H1 (cell line): ENCODE measurements around the gene GUCY1A2. TPM values are rescaled to one million over a fixed set of nuclear protein-coding genes. Genes with fewer than 3 reads are reported as not detected.
A peak's percentile ranks its signal among the peaks of the same experiment; 100 is the strongest.

Source experiments
- CTCF ChIA-PET: fragments of 300-600 bp; sonication (Branson Sonifier 250); formaldehyde crosslinking; loops from one replicate; lab custom pipeline; 2021; ENCODE audit not compliant: partially characterized antibody; lab: Charles Lee
- POLR2A ChIA-PET: fragments of 300-600 bp; sonication (Branson Sonifier 250); formaldehyde crosslinking; loops from one replicate; lab custom pipeline; 2021; ENCODE audit warnings: inconsistent platforms; ENCODE audit not compliant: partially characterized antibody; lab: Charles Lee
- DNase-seq, 2 experiments: peaks; one replicate each; pipeline versions ENCODE4 v3.0.0 to v3.0.0-alpha.2; 2010 to 2022; ENCODE audit warnings: low spot score in 2 of 2, low read depth in 1 of 2, mixed read lengths in 1 of 2
- FAIRE-seq: peaks from 2 replicates; lab custom pipeline; 2011; peaks lifted over from hg19 to GRCh38; lab: Jason Lieb, UNC
- H2AFZ ChIP-seq: 2 replicates; pipeline ENCODE4 v1.8.1; 2012; ENCODE audit warnings: low read length, inconsistent platforms
- H2AK5ac ChIP-seq: 2 replicates; pipeline ENCODE4 v1.6.1; 2013; ENCODE audit warnings: low read depth, low read length
- H2BK120ac ChIP-seq: replicated peaks from 2 replicates; pipeline ENCODE3; 2013; ENCODE audit warnings: low read depth, low read length, inconsistent platforms
- H2BK12ac ChIP-seq: 2 replicates; pipeline ENCODE4 v1.6.1; 2013; ENCODE audit warnings: low read depth, low read length
- H2BK15ac ChIP-seq: 2 replicates; pipeline ENCODE4 v1.6.1; 2013; ENCODE audit warnings: low read length
- H2BK20ac ChIP-seq: 2 replicates; pipeline ENCODE4 v1.6.1; 2013; ENCODE audit warnings: low read length
- H2BK5ac ChIP-seq: 2 replicates; pipeline ENCODE4 v1.6.1; 2013; ENCODE audit warnings: low read depth, low read length
- H3K14ac ChIP-seq: 2 replicates; pipeline ENCODE4 v1.6.1; 2013; ENCODE audit warnings: inconsistent platforms; ENCODE audit not compliant: insufficient read length
- H3K18ac ChIP-seq: 2 replicates; pipeline ENCODE4 v1.6.1; 2013; ENCODE audit warnings: low read length; ENCODE audit errors: extremely low read depth
- H3K23ac ChIP-seq: 2 replicates; pipeline ENCODE4 v1.6.1; 2013; ENCODE audit warnings: inconsistent platforms; ENCODE audit not compliant: insufficient read length
- H3K23me2 ChIP-seq: 2 replicates; pipeline ENCODE4 v1.6.1; 2013; ENCODE audit warnings: low read depth, low read length
- H3K27ac ChIP-seq: 2 replicates; pipeline ENCODE4 v1.6.1; 2011; ENCODE audit warnings: low read depth, low read length, inconsistent platforms
- H3K27me3 ChIP-seq, 4 experiments: replicated peaks in 1 of 4; 1 replicate in 1 of 4; 2 replicates in 3 of 4; pipeline versions ENCODE4 v1.6.1 to v1.8.1; 2011 to 2013; ENCODE audit warnings: low read length in 3 of 4, mild to moderate bottlenecking in 3 of 4, inconsistent platforms in 2 of 4, mixed read lengths in 2 of 4, moderate library complexity in 1 of 4; ENCODE audit not compliant: control insufficient read depth in 3 of 4, insufficient read depth in 3 of 4; ENCODE audit errors: extremely low read depth in 1 of 4
- H3K36me3 ChIP-seq, 4 experiments: 2 replicates each; pipeline versions ENCODE4 v1.6.1 to v1.8.1; 2011 to 2013; ENCODE audit warnings: mild to moderate bottlenecking in 4 of 4, low read length in 3 of 4, moderate library complexity in 2 of 4, control low read depth in 1 of 4, inconsistent platforms in 1 of 4; ENCODE audit not compliant: insufficient read depth in 4 of 4, control insufficient read depth in 2 of 4
- H3K4ac ChIP-seq: replicated peaks from 2 replicates; pipeline ENCODE3; 2013; ENCODE audit warnings: low read length, low read depth, mixed read lengths, inconsistent platforms; ENCODE audit not compliant: insufficient read length
- H3K4me1 ChIP-seq, 4 experiments: replicated peaks in 1 of 4; 1 replicate in 1 of 4; 2 replicates in 3 of 4; pipeline versions ENCODE4 v1.6.1 to v1.8.1; 2011 to 2013; ENCODE audit warnings: low read length in 3 of 4, inconsistent platforms in 2 of 4, mixed read lengths in 1 of 4; ENCODE audit not compliant: insufficient read depth in 4 of 4, control insufficient read depth in 3 of 4
- H3K4me2 ChIP-seq, 2 experiments: 2 replicates each; pipeline versions ENCODE4 v1.6.1 to v1.8.1; 2011 to 2013; ENCODE audit warnings: low read depth in 2 of 2, low read length in 2 of 2, control low read depth in 1 of 2, inconsistent platforms in 1 of 2, mild to moderate bottlenecking in 1 of 2; ENCODE audit not compliant: insufficient read depth in 1 of 2
- H3K4me3 ChIP-seq, 4 experiments: fragments of 200-600, 300-600 bp in 1 of 4; sonication (generic), shearing (Covaris generic), sonication (Bioruptor Twin) in 1 of 4; 2 replicates each; pipeline versions ENCODE4 v1.5.1 to v1.8.1; 2011 to 2016; ENCODE audit warnings: low read length in 4 of 4, low read depth in 3 of 4, control low read depth in 2 of 4, inconsistent platforms in 2 of 4, mild to moderate bottlenecking in 2 of 4, mixed read lengths in 1 of 4, moderate library complexity in 1 of 4; ENCODE audit not compliant: insufficient read depth in 2 of 4; ENCODE audit errors: extremely low read depth in 1 of 4
- H3K56ac ChIP-seq: replicated peaks from 2 replicates; pipeline ENCODE3; 2013; ENCODE audit warnings: low read depth, mild to moderate bottlenecking, mixed read lengths, low read length, inconsistent platforms; ENCODE audit not compliant: insufficient read length
- H3K79me1 ChIP-seq: 2 replicates; pipeline ENCODE4 v1.6.1; 2013; ENCODE audit warnings: low read depth, low read length, control low read depth
- H3K79me2 ChIP-seq, 2 experiments: 2 replicates each; pipeline versions ENCODE4 v1.6.1 to v1.8.1; 2012 to 2013; ENCODE audit warnings: low read length in 2 of 2, mild to moderate bottlenecking in 2 of 2, inconsistent platforms in 1 of 2; ENCODE audit not compliant: insufficient read depth in 2 of 2, control insufficient read depth in 1 of 2
- H3K9ac ChIP-seq, 4 experiments: replicated peaks in 1 of 4; 1 replicate in 1 of 4; 2 replicates in 3 of 4; pipeline versions ENCODE4 v1.6.1 to v1.8.1; 2011 to 2013; ENCODE audit warnings: low read depth in 3 of 4, low read length in 3 of 4, control low read depth in 2 of 4, mild to moderate bottlenecking in 2 of 4, moderate library complexity in 2 of 4, inconsistent platforms in 1 of 4; ENCODE audit errors: extremely low read depth in 1 of 4
- H3K9me3 ChIP-seq, 2 experiments: 2 replicates each; pipeline versions ENCODE4 v1.6.1 to v1.8.1; 2012 to 2013; ENCODE audit warnings: mild to moderate bottlenecking in 2 of 2, moderate library complexity in 2 of 2, control low read depth in 1 of 2, inconsistent platforms in 1 of 2, low read depth in 1 of 2, low read length in 1 of 2, mixed read lengths in 1 of 2; ENCODE audit not compliant: insufficient read depth in 2 of 2
- H4K20me1 ChIP-seq, 2 experiments: replicated peaks in 1 of 2; 2 replicates each; pipeline versions ENCODE3 to v1.8.1; 2011 to 2013; ENCODE audit warnings: inconsistent platforms in 2 of 2, low read length in 2 of 2, mild to moderate bottlenecking in 1 of 2; ENCODE audit not compliant: insufficient read depth in 2 of 2, control insufficient read depth in 1 of 2
- H4K5ac ChIP-seq: 2 replicates; pipeline ENCODE4 v1.6.1; 2013; ENCODE audit warnings: low read length, low read depth, mixed read lengths, inconsistent platforms; ENCODE audit not compliant: insufficient read length
- H4K8ac ChIP-seq: 2 replicates; pipeline ENCODE4 v1.8.0; 2013; ENCODE audit warnings: mild to moderate bottlenecking, moderate library complexity, low read length, inconsistent platforms; ENCODE audit not compliant: insufficient read depth; ENCODE audit errors: extremely low read depth
- H4K91ac ChIP-seq: replicated peaks from 2 replicates; pipeline ENCODE3; 2013; ENCODE audit warnings: low read length, mixed read lengths, inconsistent platforms; ENCODE audit not compliant: insufficient read length
- BCL11A ChIP-seq, 2 experiments: IDR thresholded peaks; one replicate each; pipeline ENCODE4 v1.6.1; 2011; ENCODE audit warnings: low read depth in 2 of 2, low read length in 2 of 2, mild to moderate bottlenecking in 2 of 2
- GABPA ChIP-seq: IDR thresholded peaks from 2 replicates; pipeline ENCODE4 v1.6.1; 2011; ENCODE audit warnings: mild to moderate bottlenecking, low read length, moderate library complexity, borderline replicate concordance; ENCODE audit not compliant: insufficient read depth
- GTF2F1 ChIP-seq: IDR thresholded peaks from 2 replicates; pipeline ENCODE4 v1.6.1; 2012; ENCODE audit warnings: low read depth, low read length, improper control_type of control experiment, borderline replicate concordance
- KDM1A ChIP-seq: fragments of 200-600, 300-600 bp; sonication (generic); IDR thresholded peaks from 2 replicates; pipeline ENCODE4 v1.7.1; 2016; ENCODE audit warnings: mild to moderate bottlenecking, low read length, borderline replicate concordance
- KDM4A ChIP-seq: IDR thresholded peaks from one replicate; pipeline ENCODE4 v1.7.1; 2012; ENCODE audit warnings: low read depth, mild to moderate bottlenecking, moderate library complexity, low read length, inconsistent platforms; ENCODE audit not compliant: severe bottlenecking
- RAD21 ChIP-seq, 2 experiments: IDR thresholded peaks in 1 of 2; conservative IDR thresholded peaks in 1 of 2; 2 replicates each; pipeline ENCODE4 v1.6.1; 2011; ENCODE audit warnings: low read depth in 2 of 2, low read length in 2 of 2, improper control_type of control experiment in 1 of 2, inconsistent platforms in 1 of 2, mild to moderate bottlenecking in 1 of 2, moderate library complexity in 1 of 2
- SAP30 ChIP-seq: fragments of 300-600 bp; sonication (generic); IDR thresholded peaks from 2 replicates; pipeline ENCODE4 v1.7.1; 2012; ENCODE audit warnings: low read length, moderate library complexity, mild to moderate bottlenecking, inconsistent platforms; ENCODE audit not compliant: insufficient read depth, insufficient replicate concordance
- WGBS, 2 experiments: shearing (Covaris generic) in 1 of 2; methylation state at CpG; one replicate each; pipeline versions ENCODE4 v1.1.6 to v1.1.7; 2013 to 2015; ENCODE audit warnings: low lambda C conversion rate in 2 of 2, mixed read lengths in 2 of 2, inconsistent platforms in 1 of 2, low coverage in 1 of 2, missing lambda C conversion rate in 1 of 2; ENCODE audit not compliant: insufficient replicate concordance in 2 of 2, insufficient coverage in 1 of 2, insufficient read length in 1 of 2; ENCODE audit errors: extremely low coverage in 1 of 2, missing lambda C conversion rate in 1 of 2; 5-methylcytosine and 5-hydroxymethylcytosine counted together
- polyA plus RNA-seq, 7 experiments: library from polyadenylated mRNA; depleted of rRNA in 3 of 7; stranded (reverse) in 5 of 7; unstranded in 2 of 7; fragments of >200 nt in 5 of 7; fragments of 200-250 nt in 2 of 7; gene quantifications; 1 replicate in 5 of 7; 2 replicates in 1 of 7; 4 replicates in 1 of 7; pipeline versions ENCODE4 v1.2.1 to v1.2.3, GENCODE V29; 2011 to 2013; ENCODE audit warnings: missing spikeins in 2 of 7, mixed read lengths in 2 of 7
- total RNA-seq: library from RNA; stranded (reverse); fragmentation: NEBNext Ultra II Directional; extraction: Animal tissue kit (Norgen Biotek cat#: 25700); gene quantifications from 2 replicates; pipeline ENCODE4 v1.2.1, GENCODE V29; 2021
- TF ChIP-seq, protein P1 (sequence below), 3 experiments: IDR thresholded peaks; 1 replicate in 2 of 3; 2 replicates in 1 of 3; pipeline versions ENCODE4 v1.5.1 to v1.6.1; 2011; ENCODE audit warnings: low read length in 3 of 3, mild to moderate bottlenecking in 3 of 3, inconsistent platforms in 2 of 3, low read depth in 1 of 3, moderate library complexity in 1 of 3; ENCODE audit not compliant: insufficient read depth in 1 of 3; ENCODE audit errors: control extremely low read depth in 1 of 3
- TF ChIP-seq, protein P2 (sequence below): IDR thresholded peaks from 2 replicates; pipeline ENCODE4 v1.6.1; 2012; ENCODE audit warnings: inconsistent platforms

Gene GUCY1A2
- total and polyA plus RNA-seq, 2 of the 8 experiments (the other 6 are each of a cell fraction or from before 2014, with no cell fraction given), result 0.11 to 1.9 TPM

DNA sequence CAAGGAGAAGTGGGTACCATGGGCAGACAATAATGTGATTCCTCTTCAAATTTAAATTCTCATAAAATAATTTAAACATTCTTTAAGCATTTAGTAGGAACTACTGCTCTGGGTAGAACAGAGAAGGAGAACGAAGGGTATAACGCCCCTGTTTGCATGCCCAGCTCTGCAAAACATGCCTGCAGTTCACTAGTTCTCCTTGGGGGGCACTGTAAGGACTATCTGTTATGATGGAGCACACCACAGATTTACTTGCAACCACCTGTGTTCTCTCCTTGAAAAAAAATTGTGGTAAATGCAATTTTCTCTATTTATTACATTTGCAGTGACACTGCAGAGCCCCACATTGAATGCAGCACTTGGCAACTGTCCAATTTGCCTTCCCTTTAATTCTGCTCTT is 100.3 kb downstream of the GUCY1A2 start:
- Histone ChIP-seq H3K36me3 (no peaks in the 10 kb centered on the region), H3K4ac (no peak overlapping the region), H4K5ac (no peak overlapping the region), H2BK20ac (no peak overlapping the region), H3K27me3 (no peaks in the 10 kb centered on the region), H2BK15ac (no peak overlapping the region), H3K14ac (no peak overlapping the region), H4K91ac (no peak overlapping the region), H2AFZ (no peak overlapping the region), H3K56ac (no peak overlapping the region), H3K18ac (no peak overlapping the region), H3K4me3 (no peak overlapping the region), H3K79me1 (no peaks in the 10 kb centered on the region), H3K9me3 (0 out of 4 replicates have a peak, but pooled peaks cover 0 to 3% of the 10 kb centered on the region in 2 experiments), H2BK5ac (no peak overlapping the region), H3K23ac (no peak overlapping the region), H4K20me1 (no peaks in the 10 kb centered on the region), H4K8ac (no peak overlapping the region), H3K4me1 (no peaks in the 10 kb centered on the region), H3K79me2 (no peaks in the 10 kb centered on the region), H3K4me2 (no peak overlapping the region), H3K23me2 (no peaks in the 10 kb centered on the region), H3K9ac (no peak overlapping the region), H2BK120ac (no peak overlapping the region), H2BK12ac (no peak overlapping the region), H2AK5ac (no peak overlapping the region), H3K27ac (no peak overlapping the region)
- FAIRE-seq, result peak; percentile 28
- CTCF ChIA-PET, result interaction anchor here (0.6 to 1.8 kb wide), 11 partner anchors 11 to 1098 kb away, joined by 3 to 6 read pairs (median 3); no protein-coding TSS in a partner anchor
- WGBS, 2 experiments, result 87% methylated on average over 2 of the region's 2 CpGs; no CpG with 5 or more reads in 1 of the 2 experiments
- POLR2A ChIA-PET, result no interaction called here
- no peak for TF ChIP-seq SAP30
- TF ChIP-seq KDM1A, result no peak
- TF ChIP-seq GABPA, result no peak
- TF ChIP-seq BCL11A (IDR thresholded peaks at IDR 0.05; ENCODE audit: low read depth in 2 of 2, low read length in 2 of 2), result no peak
- TF ChIP-seq, protein P1, sequence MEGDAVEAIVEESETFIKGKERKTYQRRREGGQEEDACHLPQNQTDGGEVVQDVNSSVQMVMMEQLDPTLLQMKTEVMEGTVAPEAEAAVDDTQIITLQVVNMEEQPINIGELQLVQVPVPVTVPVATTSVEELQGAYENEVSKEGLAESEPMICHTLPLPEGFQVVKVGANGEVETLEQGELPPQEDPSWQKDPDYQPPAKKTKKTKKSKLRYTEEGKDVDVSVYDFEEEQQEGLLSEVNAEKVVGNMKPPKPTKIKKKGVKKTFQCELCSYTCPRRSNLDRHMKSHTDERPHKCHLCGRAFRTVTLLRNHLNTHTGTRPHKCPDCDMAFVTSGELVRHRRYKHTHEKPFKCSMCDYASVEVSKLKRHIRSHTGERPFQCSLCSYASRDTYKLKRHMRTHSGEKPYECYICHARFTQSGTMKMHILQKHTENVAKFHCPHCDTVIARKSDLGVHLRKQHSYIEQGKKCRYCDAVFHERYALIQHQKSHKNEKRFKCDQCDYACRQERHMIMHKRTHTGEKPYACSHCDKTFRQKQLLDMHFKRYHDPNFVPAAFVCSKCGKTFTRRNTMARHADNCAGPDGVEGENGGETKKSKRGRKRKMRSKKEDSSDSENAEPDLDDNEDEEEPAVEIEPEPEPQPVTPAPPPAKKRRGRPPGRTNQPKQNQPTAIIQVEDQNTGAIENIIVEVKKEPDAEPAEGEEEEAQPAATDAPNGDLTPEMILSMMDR (IDR thresholded peaks at IDR 0.05; ENCODE audit: control extremely low read depth in 1 of 3, insufficient read depth in 1 of 3, low read depth in 1 of 3, low read length in 3 of 3), result peak; percentile 32 to 71 (median 43)
- TF ChIP-seq, protein P2, sequence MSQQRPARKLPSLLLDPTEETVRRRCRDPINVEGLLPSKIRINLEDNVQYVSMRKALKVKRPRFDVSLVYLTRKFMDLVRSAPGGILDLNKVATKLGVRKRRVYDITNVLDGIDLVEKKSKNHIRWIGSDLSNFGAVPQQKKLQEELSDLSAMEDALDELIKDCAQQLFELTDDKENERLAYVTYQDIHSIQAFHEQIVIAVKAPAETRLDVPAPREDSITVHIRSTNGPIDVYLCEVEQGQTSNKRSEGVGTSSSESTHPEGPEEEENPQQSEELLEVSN, result no peak
- TF ChIP-seq RAD21 (IDR thresholded peaks at IDR 0.05 in 1 of 2, conservative IDR thresholded peaks at IDR 0.05 in 1 of 2; ENCODE audit: low read depth in 2 of 2, low read length in 2 of 2), result peak; percentile 43 to 52
- no peak for TF ChIP-seq KDM4A
- TF ChIP-seq GTF2F1, result no peak
- peak; percentile 15 to 74 for DNase-seq
